SH-SY5Y (cell line): Measurements from ENCODE around the gene MEX3D.

Source experiments
- GATA2 ChIP-seq: IDR thresholded peaks from 2 replicates; pipeline ENCODE4 v1.6.1; 2011; ENCODE audit warnings: mild to moderate bottlenecking, low read depth, low read length
- GATA3 ChIP-seq: IDR thresholded peaks from 2 replicates; pipeline ENCODE4 v1.6.1; 2011; ENCODE audit warnings: low read depth, mild to moderate bottlenecking, low read length, moderate library complexity

GRCh38 chr19:1606138-1606651 is 38.1 kb upstream of the MEX3D start:
- TF ChIP-seq GATA2 (no peak), GATA3 (no peak)
